Trophoblast cell (in vitro differentiated cells and primary cell): ENCODE results near the gene ZBTB8A.
A peak's percentile ranks its signal among the peaks of the same experiment; 100 is the strongest.

ENCODE experiments used
- DNase-seq, 2 donors: peaks; one replicate each; pipeline ENCODE4 v3.0.0-alpha.2; 2016
- H2AFZ ChIP-seq: 2 replicates; pipeline ENCODE4 v1.6.1; 2013; ENCODE audit warnings: low read length, moderate library complexity, mild to moderate bottlenecking; ENCODE audit not compliant: insufficient read depth, poor library complexity
- H2AK5ac ChIP-seq: 2 replicates; pipeline ENCODE4 v1.6.1; 2013; ENCODE audit warnings: mild to moderate bottlenecking, low read length
- H2BK120ac ChIP-seq: 2 replicates; pipeline ENCODE4 v1.6.1; 2013; ENCODE audit warnings: low read length, mild to moderate bottlenecking, moderate library complexity; ENCODE audit not compliant: insufficient read depth, poor library complexity
- H2BK12ac ChIP-seq: 2 replicates; pipeline ENCODE4 v1.6.1; 2013; ENCODE audit warnings: mild to moderate bottlenecking, low read length, moderate library complexity
- H2BK5ac ChIP-seq: 2 replicates; pipeline ENCODE4 v1.6.1; 2013; ENCODE audit warnings: low read length, low read depth, moderate library complexity, mild to moderate bottlenecking; ENCODE audit not compliant: poor library complexity
- H3K14ac ChIP-seq: 2 replicates; pipeline ENCODE4 v1.6.1; 2013; ENCODE audit warnings: mild to moderate bottlenecking, low read length
- H3K18ac ChIP-seq: 2 replicates; pipeline ENCODE4 v1.6.1; 2013; ENCODE audit warnings: mild to moderate bottlenecking, low read length
- H3K23ac ChIP-seq: 2 replicates; pipeline ENCODE4 v1.6.1; 2013; ENCODE audit warnings: low read length
- H3K27ac ChIP-seq: 2 replicates; pipeline ENCODE4 v1.5.1; 2013; ENCODE audit warnings: low read depth, mild to moderate bottlenecking, inconsistent platforms, low read length, moderate library complexity
- H3K27me3 ChIP-seq: 2 replicates; pipeline ENCODE4 v1.6.1; 2013; ENCODE audit warnings: inconsistent platforms, mild to moderate bottlenecking, low read length, moderate library complexity; ENCODE audit not compliant: insufficient read depth
- H3K36me3 ChIP-seq, 2 experiments: 1 replicate in 1 of 2; 2 replicates in 1 of 2; pipeline ENCODE4 v1.6.1; 2013; ENCODE audit warnings: low read length in 2 of 2, mild to moderate bottlenecking in 2 of 2, moderate library complexity in 1 of 2; ENCODE audit not compliant: insufficient read depth in 2 of 2, control insufficient read depth in 1 of 2
- H3K4ac ChIP-seq: 2 replicates; pipeline ENCODE4 v1.6.1; 2013; ENCODE audit warnings: low read depth, mild to moderate bottlenecking, low read length, moderate library complexity
- H3K4me1 ChIP-seq, 2 experiments: 1 replicate in 1 of 2; 2 replicates in 1 of 2; pipeline ENCODE4 v1.6.1; 2013; ENCODE audit warnings: low read length in 2 of 2, mild to moderate bottlenecking in 2 of 2, moderate library complexity in 1 of 2; ENCODE audit not compliant: insufficient read depth in 2 of 2, control insufficient read depth in 1 of 2
- H3K4me2 ChIP-seq: 2 replicates; pipeline ENCODE4 v1.6.1; 2013; ENCODE audit warnings: inconsistent platforms, mild to moderate bottlenecking, low read length, moderate library complexity
- H3K4me3 ChIP-seq: 2 replicates; pipeline ENCODE4 v1.5.1; 2013; ENCODE audit warnings: mild to moderate bottlenecking, low read depth, low read length, inconsistent platforms
- H3K79me1 ChIP-seq: one replicate; pipeline ENCODE4 v1.6.1; 2013; ENCODE audit warnings: low read length
- H3K79me2 ChIP-seq: 2 replicates; pipeline ENCODE4 v1.6.1; 2013; ENCODE audit warnings: low read length, mild to moderate bottlenecking; ENCODE audit not compliant: control insufficient read depth, insufficient read depth, poor library complexity
- H3K9ac ChIP-seq: 2 replicates; pipeline ENCODE4 v1.6.1; 2013; ENCODE audit warnings: mild to moderate bottlenecking, low read length
- H3K9me3 ChIP-seq: 2 replicates; pipeline ENCODE4 v1.6.1; 2013; ENCODE audit warnings: low read depth, mild to moderate bottlenecking, control low read depth, inconsistent platforms, low read length; ENCODE audit not compliant: insufficient read depth
- H4K12ac ChIP-seq: 2 replicates; pipeline ENCODE4 v1.6.1; 2013; ENCODE audit warnings: low read depth, mild to moderate bottlenecking, low read length, moderate library complexity
- H4K8ac ChIP-seq: 2 replicates; pipeline ENCODE4 v1.6.1; 2013; ENCODE audit warnings: low read depth, mild to moderate bottlenecking, low read length, moderate library complexity
- H4K91ac ChIP-seq: one replicate; pipeline ENCODE4 v1.6.1; 2013; ENCODE audit warnings: low read depth, mild to moderate bottlenecking, low read length, moderate library complexity
- WGBS: extraction: QIAGEN DNeasy Blood & Tissue Kit; methylation state at CpG from one replicate; pipeline ENCODE4 v1.1.7; 2013; ENCODE audit warnings: missing lambda C conversion rate; ENCODE audit not compliant: insufficient read length, insufficient coverage; ENCODE audit errors: extremely low coverage; 5-methylcytosine and 5-hydroxymethylcytosine counted together

The ZBTB8A gene

GRCh38 chr1:32501865-32502264, 37.4 kb upstream of the ZBTB8A start:
- Histone ChIP-seq H3K4me1 (peaks cover 2 to 4% of the 10 kb centered on the region in 2 experiments), H4K12ac (no peak overlapping the region), H2AK5ac (no peak overlapping the region), H2BK12ac (peak overlapping the region; percentile 61), H3K4me3 (no peak overlapping the region), H3K23ac (no peak overlapping the region), H3K14ac (no peak overlapping the region), H2BK5ac (no peak overlapping the region), H3K4ac (no peak overlapping the region), H4K8ac (peak overlapping the region; percentile 47), H3K18ac (no peak overlapping the region), H3K9ac (no peak overlapping the region), H2BK120ac (peak overlapping the region; percentile 50), H3K36me3 (no peaks in the 10 kb centered on the region), H2AFZ (no peak overlapping the region), H3K27me3 (no peaks in the 10 kb centered on the region), H3K79me1 (peaks cover 16% of the 10 kb centered on the region), H4K91ac (peak overlapping the region; percentile 78), H3K9me3 (no peaks in the 10 kb centered on the region), H3K27ac (peak overlapping the region; percentile 59), H3K4me2 (no peak overlapping the region), H3K79me2 (peaks cover 5% of the 10 kb centered on the region)
- no CpG with 5 or more reads among the region's 9 CpGs for WGBS
- DNase-seq, result no peak

- Histone ChIP-seq H3K79me2 (peaks cover 5% of the 10 kb centered on the region), H3K4me1 (peaks cover 2 to 4% of the 10 kb centered on the region in 2 experiments), H3K4me3 (no peak overlapping the region), H4K12ac (no peak overlapping the region), H3K27me3 (no peaks in the 10 kb centered on the region), H3K9ac (no peak overlapping the region), H3K14ac (no peak overlapping the region), H3K4me2 (no peak overlapping the region), H2BK5ac (no peak overlapping the region), H2AFZ (no peak overlapping the region), H3K36me3 (no peaks in the 10 kb centered on the region), H3K27ac (no peak overlapping the region), H3K9me3 (no peaks in the 10 kb centered on the region), H4K8ac (no peak overlapping the region), H2BK12ac (peak overlapping the region; percentile 11), H2AK5ac (no peak overlapping the region), H3K79me1 (peaks cover 16% of the 10 kb centered on the region), H3K4ac (no peak overlapping the region), H3K23ac (no peak overlapping the region), H2BK120ac (no peak overlapping the region), H3K18ac (no peak overlapping the region), H4K91ac (no peak overlapping the region)
- no CpG with 5 or more reads among the region's 7 CpGs for WGBS
- no peak for DNase-seq
These were observed 36.1 kb upstream of the ZBTB8A start for GRCh38 chr1:32503153-32503552.

GRCh38 chr1:32507021-32507420, 32.2 kb upstream of the ZBTB8A start:
- Histone ChIP-seq H2AFZ (no peak overlapping the region), H3K4ac (no peak overlapping the region), H2AK5ac (no peak overlapping the region), H3K36me3 (no peaks in the 10 kb centered on the region), H2BK120ac (no peak overlapping the region), H3K79me1 (no peaks in the 10 kb centered on the region), H3K27me3 (no peaks in the 10 kb centered on the region), H4K12ac (no peak overlapping the region), H3K79me2 (no peaks in the 10 kb centered on the region), H4K8ac (no peak overlapping the region), H3K18ac (no peak overlapping the region), H2BK12ac (no peak overlapping the region), H3K9ac (no peak overlapping the region), H3K23ac (no peak overlapping the region), H3K27ac (no peak overlapping the region), H3K14ac (no peak overlapping the region), H4K91ac (no peak overlapping the region), H3K4me2 (no peak overlapping the region), H3K4me1 (peaks cover 0 to 3% of the 10 kb centered on the region in 2 experiments), H3K4me3 (no peak overlapping the region), H2BK5ac (no peak overlapping the region), H3K9me3 (no peaks in the 10 kb centered on the region)
- no peak for DNase-seq
- no CpG with 5 or more reads among the region's 4 CpGs for WGBS

- no peak overlapping the region for H2BK12ac ChIP-seq
- H2AK5ac ChIP-seq, result no peak overlapping the region
- H4K91ac ChIP-seq, result no peak overlapping the region
- H3K18ac ChIP-seq, result no peak overlapping the region
- H3K36me3 ChIP-seq, result no peaks in the 10 kb centered on the region
- no peak overlapping the region for H2BK120ac ChIP-seq
- peaks cover 0 to 3% of the 10 kb centered on the region in 2 experiments for H3K4me1 ChIP-seq
- no peak overlapping the region for H3K14ac ChIP-seq
- H2BK5ac ChIP-seq, result no peak overlapping the region
- no peak overlapping the region for H3K9ac ChIP-seq
- no peak overlapping the region for H3K4me3 ChIP-seq
- H4K8ac ChIP-seq, result no peak overlapping the region
- H3K4ac ChIP-seq, result no peak overlapping the region
- H3K27me3 ChIP-seq, result no peaks in the 10 kb centered on the region
- H3K23ac ChIP-seq, result no peak overlapping the region
- no peaks in the 10 kb centered on the region for H3K9me3 ChIP-seq
- no peak overlapping the region for H2AFZ ChIP-seq
- DNase-seq, result peak; percentile 19 to 39
- H3K79me1 ChIP-seq, result no peaks in the 10 kb centered on the region
- no peak overlapping the region for H3K27ac ChIP-seq
- H4K12ac ChIP-seq, result no peak overlapping the region
- no peak overlapping the region for H3K4me2 ChIP-seq
- WGBS, result no CpG with 5 or more reads among the region's 5 CpGs
- H3K79me2 ChIP-seq, result no peaks in the 10 kb centered on the region
These were observed 30.5 kb upstream of the ZBTB8A start for GRCh38 chr1:32508761-32509160.
